ENCODE data around the gene KLHL13.

DNA sequence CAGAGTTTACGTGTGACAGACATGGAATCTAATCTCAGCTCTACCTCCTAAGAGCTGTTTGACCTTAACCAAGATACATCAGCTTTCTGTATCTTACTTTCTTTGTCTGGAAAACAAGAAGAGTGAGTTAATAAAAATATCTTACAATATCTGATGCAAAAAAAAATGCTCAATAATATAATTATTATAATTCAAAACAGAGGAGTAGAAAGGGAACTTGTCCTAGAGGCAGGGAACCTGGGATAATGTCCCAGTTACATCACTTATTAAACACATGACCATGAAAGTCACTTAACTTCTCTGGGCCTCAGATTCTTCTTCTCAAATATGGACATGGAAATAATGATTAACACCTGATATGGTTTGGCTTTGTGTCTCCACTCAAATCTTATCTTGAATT lies 256.1 kb downstream of the KLHL13 start:
- TF ChIP-seq ZNF384 (IDR thresholded peaks at IDR 0.05), result no peak
- TF ChIP-seq HDGF (IDR thresholded peaks at IDR 0.05; ENCODE audit: borderline replicate concordance), result no peak
- TF ChIP-seq, protein P1, sequence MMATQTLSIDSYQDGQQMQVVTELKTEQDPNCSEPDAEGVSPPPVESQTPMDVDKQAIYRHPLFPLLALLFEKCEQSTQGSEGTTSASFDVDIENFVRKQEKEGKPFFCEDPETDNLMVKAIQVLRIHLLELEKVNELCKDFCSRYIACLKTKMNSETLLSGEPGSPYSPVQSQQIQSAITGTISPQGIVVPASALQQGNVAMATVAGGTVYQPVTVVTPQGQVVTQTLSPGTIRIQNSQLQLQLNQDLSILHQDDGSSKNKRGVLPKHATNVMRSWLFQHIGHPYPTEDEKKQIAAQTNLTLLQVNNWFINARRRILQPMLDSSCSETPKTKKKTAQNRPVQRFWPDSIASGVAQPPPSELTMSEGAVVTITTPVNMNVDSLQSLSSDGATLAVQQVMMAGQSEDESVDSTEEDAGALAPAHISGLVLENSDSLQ (IDR thresholded peaks at IDR 0.05), result no peak
- TF ChIP-seq SP1 (IDR thresholded peaks at IDR 0.05), result no peak

All from HEK293T (cell line).